B cell (primary cell): ENCODE measurements around the gene ZNF503. TPM values are rescaled to one million over a fixed set of nuclear protein-coding genes. Genes with fewer than 3 reads are reported as not detected.

Source experiments
- ATAC-seq: fragments of 200-7000 bp; cut with Tn5 transposase; one replicate; pipeline ENCODE4 v1.10.0; 2021; ENCODE audit warnings: low read depth, mild to moderate bottlenecking, moderate number of reproducible peaks, moderate library complexity
- CTCF ChIA-PET: fragments of 350-600 bp; sonication (Branson Sonifier 250); formaldehyde crosslinking; loops from one replicate; lab custom pipeline; 2021; ENCODE audit warnings: antibody characterized with exemption, inconsistent platforms; lab: Charles Lee
- POLR2A ChIA-PET: fragments of 350-600 bp; sonication (Branson Sonifier 250); formaldehyde crosslinking; loops from one replicate; lab custom pipeline; 2021; ENCODE audit warnings: antibody characterized with exemption; lab: Charles Lee
- DNase-seq: peaks from one replicate; pipeline ENCODE4 v3.0.0; 2013
- H2AFZ ChIP-seq: 2 replicates; pipeline ENCODE4 v1.6.1; 2012; ENCODE audit warnings: mild to moderate bottlenecking, low read depth, low read length; ENCODE audit not compliant: insufficient read depth, poor library complexity, severe bottlenecking
- H3K27ac ChIP-seq, 2 donors: 1 replicate in 1 of 2; 2 replicates in 1 of 2; pipeline ENCODE4 v1.5.1; 2012 to 2013; ENCODE audit warnings: low read length in 2 of 2, mild to moderate bottlenecking in 2 of 2, moderate library complexity in 1 of 2
- H3K27me3 ChIP-seq, 4 experiments: fragments of 200-600 bp in 1 of 4; sonication (generic) in 1 of 4; replicated peaks in 1 of 4; 1 replicate in 2 of 4; 2 replicates in 2 of 4; pipeline versions ENCODE4 v1.6.1 to v1.7.0; 2013 to 2016; ENCODE audit warnings: low read length in 3 of 4, mild to moderate bottlenecking in 2 of 4, mixed read lengths in 1 of 4, moderate library complexity in 1 of 4; ENCODE audit not compliant: insufficient read depth in 4 of 4, control insufficient read depth in 3 of 4; ENCODE audit errors: control extremely low read depth in 1 of 4
- H3K36me3 ChIP-seq, 2 experiments: replicated peaks in 1 of 2; 1 replicate in 1 of 2; 2 replicates in 1 of 2; pipeline versions ENCODE4 v1.6.1 to v1.7.1; 2013; ENCODE audit warnings: low read length in 1 of 2; ENCODE audit not compliant: insufficient read depth in 2 of 2, control insufficient read depth in 1 of 2; ENCODE audit errors: control extremely low read depth in 1 of 2, extremely low read depth in 1 of 2
- H3K4me1 ChIP-seq, 2 donors: fragments of 200-600 bp in 1 of 2; sonication (generic) in 1 of 2; 1 replicate in 1 of 2; 2 replicates in 1 of 2; pipeline versions ENCODE4 v1.5.1 to v1.6.1; 2013 to 2017; ENCODE audit warnings: low read length in 2 of 2; ENCODE audit not compliant: control insufficient read depth in 2 of 2, insufficient read depth in 2 of 2
- H3K4me2 ChIP-seq: replicated peaks from 2 replicates; pipeline ENCODE3; 2012; ENCODE audit warnings: mild to moderate bottlenecking, low read depth, low read length; ENCODE audit not compliant: poor library complexity, severe bottlenecking
- H3K4me3 ChIP-seq, 5 experiments: fragments of 200-600 bp in 1 of 5; sonication (generic) in 1 of 5; 1 replicate in 3 of 5; 2 replicates in 2 of 5; pipeline versions ENCODE4 v1.5.1 to v1.7.0; 2011 to 2016; ENCODE audit warnings: low read length in 4 of 5, mild to moderate bottlenecking in 4 of 5, low read depth in 2 of 5, control low read depth in 1 of 5, moderate library complexity in 1 of 5; ENCODE audit not compliant: insufficient read depth in 1 of 5; ENCODE audit errors: control extremely low read depth in 1 of 5, extremely low read depth in 1 of 5
- H3K79me2 ChIP-seq: fragments of 200-600 bp; sonication (generic); one replicate; pipeline ENCODE4 v1.6.0; 2016; ENCODE audit warnings: low read length; ENCODE audit not compliant: control insufficient read depth, insufficient read depth
- H3K9ac ChIP-seq: fragments of 200-600 bp; sonication (generic); 2 replicates; pipeline ENCODE4 v1.6.1; 2017; ENCODE audit warnings: mild to moderate bottlenecking, low read length, moderate library complexity
- H3K9me3 ChIP-seq, 3 donors: one replicate each; pipeline versions ENCODE4 v1.6.1 to v1.7.1; 2013; ENCODE audit warnings: low read length in 2 of 3; ENCODE audit not compliant: control insufficient read depth in 2 of 3, insufficient read depth in 1 of 3; ENCODE audit errors: control extremely low read depth in 1 of 3
- H4K20me1 ChIP-seq: 2 replicates; pipeline ENCODE4 v1.6.0; 2012; ENCODE audit warnings: mild to moderate bottlenecking, low read length; ENCODE audit not compliant: insufficient read depth, control insufficient read depth, poor library complexity, severe bottlenecking
- H3K27ac Mint-ChIP-seq: one replicate; pipeline ENCODE4 v1.8.0; 2021; ENCODE audit warnings: mixed read lengths
- H3K27me3 Mint-ChIP-seq: one replicate; pipeline ENCODE4 v1.8.0; 2021; ENCODE audit warnings: mixed read lengths
- H3K4me1 Mint-ChIP-seq: one replicate; pipeline ENCODE4 v1.8.0; 2021; ENCODE audit warnings: mixed read lengths
- H3K4me3 Mint-ChIP-seq: one replicate; pipeline ENCODE4 v1.8.0; 2021; ENCODE audit warnings: mixed read lengths
- H3K9me3 Mint-ChIP-seq: one replicate; pipeline ENCODE4 v1.8.0; 2022; ENCODE audit warnings: mixed read lengths; ENCODE audit not compliant: insufficient read depth
- EZH2 ChIP-seq: IDR thresholded peaks from 2 replicates; pipeline ENCODE4 v1.6.1; 2012; ENCODE audit warnings: borderline replicate concordance, low read depth, mild to moderate bottlenecking, moderate library complexity, low read length; ENCODE audit not compliant: insufficient read depth, poor library complexity, severe bottlenecking
- WGBS: methylation state at CpG from one replicate; pipeline ENCODE4 v1.1.5; 2013; ENCODE audit warnings: missing lambda C conversion rate; ENCODE audit not compliant: insufficient coverage; 5-methylcytosine and 5-hydroxymethylcytosine counted together
- intact Hi-C: fragments of 100-400 bp; cut with micrococcal nuclease; formaldehyde crosslinking; loops from one replicate; pipeline ENCODE4 v1.10.0; 2022
- polyA plus RNA-seq: library from polyadenylated mRNA; depleted of rRNA; stranded (reverse); fragments of >200 nt; gene quantifications from 2 replicates; pipeline ENCODE4 v1.2.3, GENCODE V29; 2012
- total RNA-seq, 2 donors: library from RNA; stranded (reverse); fragments of 120-200 nt in 1 of 2; gene quantifications; 1 replicate in 1 of 2; 2 replicates in 1 of 2; pipeline versions ENCODE4 v1.2.3 to v1.2.4, GENCODE V29; 2013 to 2022
- TF ChIP-seq, protein P1 (sequence below): fragments of 200-600 bp; IDR thresholded peaks from one replicate; pipeline ENCODE4 v1.8.0; 2022; ENCODE audit warnings: antibody characterized with exemption, mild to moderate bottlenecking

ZNF503 gene
- total and polyA plus RNA-seq, 2 donors (not counting 1 experiment from before 2014, with no cell fraction given) = 0.04 TPM; not detected in 1

DNA sequence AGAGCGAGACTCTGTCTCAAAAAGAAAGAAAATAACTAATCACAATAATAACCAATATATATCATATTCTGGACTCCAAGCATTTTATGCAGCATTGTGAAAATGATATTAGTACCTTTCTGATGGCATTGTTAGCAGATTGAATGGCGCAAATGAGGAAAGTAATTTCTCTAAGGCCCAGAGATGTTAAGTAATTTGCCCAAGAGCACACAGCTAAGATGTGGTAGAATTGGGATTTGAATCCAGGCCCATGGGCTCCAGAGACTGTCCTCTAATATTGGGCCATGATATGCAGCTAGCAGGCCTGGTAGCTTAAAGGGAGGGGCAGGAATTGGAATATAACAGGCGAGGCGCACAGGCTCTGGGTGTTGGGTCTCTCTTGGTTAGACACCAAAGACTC lies 44.1 kb downstream of the ZNF503 start:
- H3K4me3 ChIP-seq = no peak overlapping the region
- 100% methylated on average over 3 of the region's 4 CpGs for WGBS
- Mint-ChIP-seq H3K4me3 (no peak overlapping the region), H3K4me1 (no peaks in the 10 kb centered on the region), H3K27ac (no peak overlapping the region), H3K9me3 (peaks cover 2% of the 10 kb centered on the region), H3K27me3 (peaks cover 24% of the 10 kb centered on the region)
- H3K9me3 ChIP-seq = peaks cover 0 to 15% (median 3%) of the 10 kb centered on the region in 3 donors
- H3K79me2 ChIP-seq = no peaks in the 10 kb centered on the region
- H3K36me3 ChIP-seq = no peaks in the 10 kb centered on the region
- H3K4me2 ChIP-seq = no peak overlapping the region
- peaks cover 0 to 2% (median 0%) of the 10 kb centered on the region in 4 experiments for H3K27me3 ChIP-seq
- no peaks in the 10 kb centered on the region for H4K20me1 ChIP-seq
- ATAC-seq (no peak), DNase-seq (no peak)
- no peak overlapping the region for H3K27ac ChIP-seq
- ChIA-PET POLR2A (no interaction called here), CTCF (no interaction called here)
- TF ChIP-seq EZH2 = no peak
- TF ChIP-seq, protein P1, sequence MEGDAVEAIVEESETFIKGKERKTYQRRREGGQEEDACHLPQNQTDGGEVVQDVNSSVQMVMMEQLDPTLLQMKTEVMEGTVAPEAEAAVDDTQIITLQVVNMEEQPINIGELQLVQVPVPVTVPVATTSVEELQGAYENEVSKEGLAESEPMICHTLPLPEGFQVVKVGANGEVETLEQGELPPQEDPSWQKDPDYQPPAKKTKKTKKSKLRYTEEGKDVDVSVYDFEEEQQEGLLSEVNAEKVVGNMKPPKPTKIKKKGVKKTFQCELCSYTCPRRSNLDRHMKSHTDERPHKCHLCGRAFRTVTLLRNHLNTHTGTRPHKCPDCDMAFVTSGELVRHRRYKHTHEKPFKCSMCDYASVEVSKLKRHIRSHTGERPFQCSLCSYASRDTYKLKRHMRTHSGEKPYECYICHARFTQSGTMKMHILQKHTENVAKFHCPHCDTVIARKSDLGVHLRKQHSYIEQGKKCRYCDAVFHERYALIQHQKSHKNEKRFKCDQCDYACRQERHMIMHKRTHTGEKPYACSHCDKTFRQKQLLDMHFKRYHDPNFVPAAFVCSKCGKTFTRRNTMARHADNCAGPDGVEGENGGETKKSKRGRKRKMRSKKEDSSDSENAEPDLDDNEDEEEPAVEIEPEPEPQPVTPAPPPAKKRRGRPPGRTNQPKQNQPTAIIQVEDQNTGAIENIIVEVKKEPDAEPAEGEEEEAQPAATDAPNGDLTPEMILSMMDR = no peak
- no peaks in the 10 kb centered on the region for H3K4me1 ChIP-seq
- intact Hi-C loops = no loop called here
- H3K9ac ChIP-seq = no peak overlapping the region
- no peak overlapping the region for H2AFZ ChIP-seq

DNA sequence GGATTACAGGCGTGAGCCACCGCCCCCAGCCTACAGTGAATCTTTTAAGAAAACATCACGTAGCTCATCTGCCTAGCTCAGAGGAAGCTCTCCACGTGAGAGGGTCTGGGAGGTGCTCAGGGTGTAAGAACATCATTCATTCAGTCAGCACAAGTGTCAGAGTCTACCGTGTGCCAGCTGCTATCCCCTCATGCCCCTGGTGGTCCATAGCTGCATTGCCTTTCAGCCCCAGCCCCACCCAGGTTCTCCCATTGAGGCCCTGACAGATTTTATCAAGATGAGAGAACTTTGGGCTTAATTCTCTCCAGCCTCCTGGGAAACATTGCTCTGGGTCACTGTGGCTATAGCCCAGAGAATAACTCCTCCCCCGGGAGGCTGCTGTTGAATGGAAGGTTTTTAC lies 45.1 kb downstream of the ZNF503 start:
- Histone ChIP-seq H3K79me2 (no peaks in the 10 kb centered on the region), H3K27me3 (peaks cover 0 to 2% (median 0%) of the 10 kb centered on the region in 4 experiments), H3K4me3 (no peak overlapping the region), H3K4me2 (no peak overlapping the region), H3K4me1 (no peaks in the 10 kb centered on the region), H3K9ac (no peak overlapping the region), H3K27ac (no peak overlapping the region), H2AFZ (no peak overlapping the region), H3K36me3 (no peaks in the 10 kb centered on the region), H4K20me1 (no peaks in the 10 kb centered on the region), H3K9me3 (peaks cover 0 to 15% (median 3%) of the 10 kb centered on the region in 3 donors)
- Mint-ChIP-seq H3K27ac (no peak overlapping the region), H3K4me3 (no peak overlapping the region), H3K9me3 (peaks cover 2% of the 10 kb centered on the region), H3K4me1 (no peaks in the 10 kb centered on the region), H3K27me3 (peaks cover 31% of the 10 kb centered on the region)
- intact Hi-C loops = no loop called here
- no peak for DNase-seq
- ATAC-seq = no peak
- 82% methylated on average over 5 of the region's 6 CpGs for WGBS
- TF ChIP-seq EZH2 = no peak
- TF ChIP-seq, protein P1 = no peak
- POLR2A ChIA-PET = no interaction called here
- CTCF ChIA-PET = no interaction called here
